Urinary bladder (tissue), 4 donors: Measurements from ENCODE around the gene NCAM1. TPM values are rescaled to one million over a fixed set of nuclear protein-coding genes. Genes with fewer than 3 reads are reported as not detected.

Experiments used
- DNase-seq: peaks from one replicate; pipeline ENCODE4 v3.0.0-alpha.2; 2015; ENCODE audit errors: extremely low spot score
- H3K27ac ChIP-seq: one replicate; pipeline ENCODE4 v1.5.1; 2013; ENCODE audit warnings: low read depth, mild to moderate bottlenecking, moderate library complexity
- H3K36me3 ChIP-seq: one replicate; pipeline ENCODE4 v1.6.1; 2013; ENCODE audit warnings: mild to moderate bottlenecking, moderate library complexity; ENCODE audit not compliant: insufficient read depth
- H3K4me1 ChIP-seq: one replicate; pipeline ENCODE4 v1.6.1; 2013; ENCODE audit warnings: mild to moderate bottlenecking, moderate library complexity; ENCODE audit not compliant: insufficient read depth
- H3K4me3 ChIP-seq: one replicate; pipeline ENCODE4 v1.5.1; 2013; ENCODE audit warnings: low read depth, low read length
- WGBS: extraction: QIAGEN DNeasy Blood & Tissue Kit; methylation state at CpG from one replicate; pipeline ENCODE4 v1.1.7; 2013; 5-methylcytosine and 5-hydroxymethylcytosine counted together
- polyA plus RNA-seq: library from polyadenylated mRNA; stranded (reverse); fragments of 200-250 nt; gene quantifications from one replicate; pipeline ENCODE4 v1.2.3, GENCODE V29; 2013
- total RNA-seq: library from RNA; depleted of rRNA; stranded (reverse); fragments of >200 nt; gene quantifications from one replicate; pipeline ENCODE4 v1.2.3, GENCODE V29; 2014
- donor health status: healthy with polysubstance abuse.
- donor health status: healthy.

NCAM1 gene
- total and polyA plus RNA-seq, 2 donors: 79.1 to 114 TPM

GRCh38 chr11:113174882-113175281 is 213.7 kb downstream of the NCAM1 start:
- Histone ChIP-seq H3K4me3 (no peak overlapping the region), H3K36me3 (no peaks in the 10 kb centered on the region), H3K4me1 (peaks cover 2% of the 10 kb centered on the region), H3K27ac (no peak overlapping the region)
- no peak for DNase-seq
- 42% methylated on average over 1 of the region's 1 CpG for WGBS

GRCh38 chr11:113176599-113177360 is 215.6 kb downstream of the NCAM1 start:
- H3K4me3 ChIP-seq: no peak overlapping the region
- H3K36me3 ChIP-seq: no peaks in the 10 kb centered on the region
- no peak overlapping the region for H3K27ac ChIP-seq
- DNase-seq: no peak
- peaks cover 2% of the 10 kb centered on the region for H3K4me1 ChIP-seq

GRCh38 chr11:113177671-113178070 is 216.5 kb downstream of the NCAM1 start:
- Histone ChIP-seq H3K4me3 (no peak overlapping the region), H3K36me3 (no peaks in the 10 kb centered on the region), H3K27ac (no peak overlapping the region), H3K4me1 (peaks cover 2% of the 10 kb centered on the region)
- WGBS: 65% methylated on average over 5 of the region's 5 CpGs
- no peak for DNase-seq

GRCh38 chr11:113178381-113179070 is 217.3 kb downstream of the NCAM1 start:
- Histone ChIP-seq H3K36me3 (no peaks in the 10 kb centered on the region), H3K27ac (no peak overlapping the region), H3K4me3 (no peak overlapping the region), H3K4me1 (peaks cover 2% of the 10 kb centered on the region)
- 90% methylated on average over 10 of the region's 10 CpGs for WGBS
- DNase-seq: no peak

- H3K36me3 ChIP-seq: no peaks in the 10 kb centered on the region
- WGBS: 55% methylated on average over 2 of the region's 2 CpGs
- no peak for DNase-seq
These were observed 218.0 kb downstream of the NCAM1 start for GRCh38 chr11:113179181-113179704.

GRCh38 chr11:113181094-113181493 is 219.9 kb downstream of the NCAM1 start:
- no peak overlapping the region for H3K4me3 ChIP-seq
- H3K4me1 ChIP-seq: no peaks in the 10 kb centered on the region
- no peak overlapping the region for H3K27ac ChIP-seq
- no peak for DNase-seq
- no peaks in the 10 kb centered on the region for H3K36me3 ChIP-seq
- WGBS: 97% methylated on average over 5 of the region's 5 CpGs

More at GRCh38 chr11:113179181-113179704, 218.0 kb downstream of the NCAM1 start:
- H3K4me3 ChIP-seq: no peak overlapping the region
- no peak overlapping the region for H3K27ac ChIP-seq
- H3K4me1 ChIP-seq: no peaks in the 10 kb centered on the region

- DNase-seq: no peak
- Histone ChIP-seq H3K4me3 (no peak overlapping the region), H3K36me3 (no peaks in the 10 kb centered on the region), H3K27ac (no peak overlapping the region), H3K4me1 (no peaks in the 10 kb centered on the region)
- 91% methylated on average over 6 of the region's 6 CpGs for WGBS
These were observed 221.1 kb downstream of the NCAM1 start for GRCh38 chr11:113182288-113182687.

GRCh38 chr11:113184498-113184897 is 223.3 kb downstream of the NCAM1 start:
- Histone ChIP-seq H3K27ac (no peak overlapping the region), H3K4me3 (no peak overlapping the region), H3K4me1 (no peaks in the 10 kb centered on the region), H3K36me3 (no peaks in the 10 kb centered on the region)
- 89% methylated on average over 5 of the region's 5 CpGs for WGBS
- DNase-seq: no peak

- no peak overlapping the region for H3K27ac ChIP-seq
- H3K4me3 ChIP-seq: no peak overlapping the region
- no peaks in the 10 kb centered on the region for H3K4me1 ChIP-seq
- no peak for DNase-seq
- H3K36me3 ChIP-seq: no peaks in the 10 kb centered on the region
These were observed 227.2 kb downstream of the NCAM1 start for GRCh38 chr11:113188371-113188834.

- Histone ChIP-seq H3K4me1 (no peaks in the 10 kb centered on the region), H3K27ac (no peak overlapping the region), H3K4me3 (no peak overlapping the region), H3K36me3 (no peaks in the 10 kb centered on the region)
- 73% methylated on average over 8 of the region's 8 CpGs for WGBS
- DNase-seq: no peak
These were observed 228.9 kb downstream of the NCAM1 start for GRCh38 chr11:113189909-113190667.

GRCh38 chr11:113192121-113192925 is 231.1 kb downstream of the NCAM1 start:
- H3K4me1 ChIP-seq: no peaks in the 10 kb centered on the region
- H3K36me3 ChIP-seq: no peaks in the 10 kb centered on the region
- 35% methylated on average over 8 of the region's 8 CpGs for WGBS
- DNase-seq: no peak
- no peak overlapping the region for H3K27ac ChIP-seq
- H3K4me3 ChIP-seq: no peak overlapping the region

- DNase-seq: no peak
- no peak overlapping the region for H3K27ac ChIP-seq
- WGBS: 61% methylated on average over 7 of the region's 7 CpGs
- no peak overlapping the region for H3K4me3 ChIP-seq
- no peaks in the 10 kb centered on the region for H3K4me1 ChIP-seq
- no peaks in the 10 kb centered on the region for H3K36me3 ChIP-seq
These were observed 231.8 kb downstream of the NCAM1 start for GRCh38 chr11:113193016-113193415.

GRCh38 chr11:113193946-113194345 is 232.7 kb downstream of the NCAM1 start:
- H3K4me3 ChIP-seq: no peak overlapping the region
- H3K4me1 ChIP-seq: no peaks in the 10 kb centered on the region
- DNase-seq: peak; percentile 76
- H3K27ac ChIP-seq: no peak overlapping the region
- H3K36me3 ChIP-seq: no peaks in the 10 kb centered on the region
- WGBS: 24% methylated on average over 5 of the region's 5 CpGs
